Neural cell (in vitro differentiated cells): ENCODE data around the gene SHISAL2B.
"Not testable (repeated sequence)": the region's sequence is repeated elsewhere in the genome, so short reads cannot be mapped to it uniquely, and the experiment has no call there.

Experiments used
- CTCF ChIP-seq: fragments of 450-650 bp; IDR thresholded peaks from 2 replicates; pipeline ENCODE4 v1.5.1; 2014; ENCODE audit warnings: antibody characterized with exemption, mild to moderate bottlenecking, moderate library complexity; ENCODE audit not compliant: poor library complexity, severe bottlenecking
- EP300 ChIP-seq: fragments of 450-650 bp; conservative IDR thresholded peaks from 2 replicates; pipeline ENCODE4 v1.6.1; 2014; ENCODE audit warnings: antibody characterized with exemption, mild to moderate bottlenecking, moderate library complexity; ENCODE audit not compliant: poor library complexity, severe bottlenecking
- EZH2 ChIP-seq: fragments of 200-600, 300-800 bp; shearing (Covaris generic), sonication (generic); IDR thresholded peaks from 2 replicates; pipeline ENCODE4 v1.6.1; 2014; ENCODE audit warnings: antibody characterized with exemption, low read length, borderline replicate concordance, mild to moderate bottlenecking; ENCODE audit not compliant: insufficient read depth, poor library complexity, severe bottlenecking
- POLR2AphosphoS5 ChIP-seq: IDR thresholded peaks from 2 replicates; pipeline ENCODE4 v1.6.1; 2012
- RAD21 ChIP-seq: fragments of 450-650 bp; conservative IDR thresholded peaks from 2 replicates; pipeline ENCODE4 v1.6.1; 2014; ENCODE audit warnings: antibody characterized with exemption, mild to moderate bottlenecking, moderate library complexity

GRCh38 chr5:64714495-64714894 lies 24.2 kb downstream of the SHISAL2B start:
- not testable (repeated sequence) for TF ChIP-seq CTCF, RAD21, EZH2, EP300, POLR2AphosphoS5
